AG08396 (cell line): ENCODE measurements around the gene LIN28B.
"Not testable (repeated sequence)": the region's sequence is repeated elsewhere in the genome, so short reads cannot be mapped to it uniquely, and the experiment has no call there.

ENCODE experiments used
- DNase-seq: peaks from one replicate; pipeline ENCODE4 v3.0.0; 2012; ENCODE audit warnings: low spot score, mixed read lengths

LIN28B gene

GRCh38 chr6:104955927-104956730 is 778 bp upstream of the LIN28B start:
- DNase-seq = no peak

GRCh38 chr6:104957301-104958177 is 632 bp downstream of the LIN28B start:
- no peak for DNase-seq

GRCh38 chr6:104958178-104959025 is 1.5 kb downstream of the LIN28B start:
- no peak for DNase-seq

- no peak for DNase-seq
Measured at GRCh38 chr6:104959026-104959858, 2.3 kb downstream of the LIN28B start.

- no peak for DNase-seq
Measured at GRCh38 chr6:104969108-104969507, 12.2 kb downstream of the LIN28B start.

GRCh38 chr6:104969785-104970581 is 13.1 kb downstream of the LIN28B start:
- no peak for DNase-seq

- no peak for DNase-seq
Measured at GRCh38 chr6:104973404-104973803, 16.5 kb downstream of the LIN28B start.

GRCh38 chr6:104983296-104983695 is 26.4 kb downstream of the LIN28B start:
- no peak for DNase-seq

- DNase-seq = no peak
Measured at GRCh38 chr6:104983776-104984175, 26.9 kb downstream of the LIN28B start.

- DNase-seq = no peak
Measured at GRCh38 chr6:104984831-104985230, 27.9 kb downstream of the LIN28B start.

- DNase-seq = not testable (repeated sequence)
Measured at GRCh38 chr6:104985875-104986274, 29.0 kb downstream of the LIN28B start.

GRCh38 chr6:104986625-104987024 is 29.7 kb downstream of the LIN28B start:
- DNase-seq = no peak

- DNase-seq = no peak
Measured at GRCh38 chr6:104987218-104987617, 30.3 kb downstream of the LIN28B start.

GRCh38 chr6:104990085-104990484 is 33.2 kb downstream of the LIN28B start:
- no peak for DNase-seq

GRCh38 chr6:104991062-104991461 is 34.2 kb downstream of the LIN28B start:
- not testable (repeated sequence) for DNase-seq

- not testable (repeated sequence) for DNase-seq
Measured at GRCh38 chr6:104993576-104993975, 36.7 kb downstream of the LIN28B start.

GRCh38 chr6:104995989-104996617 is 39.2 kb downstream of the LIN28B start:
- DNase-seq = peak; percentile 46

- no peak for DNase-seq
Measured at GRCh38 chr6:105001063-105001462, 44.2 kb downstream of the LIN28B start.

GRCh38 chr6:105001906-105002305 is 45.0 kb downstream of the LIN28B start:
- no peak for DNase-seq

- no peak for DNase-seq
Measured at GRCh38 chr6:105005451-105005850, 48.5 kb downstream of the LIN28B start.
